Measurements from ENCODE around the gene GRIA3.
"Not testable (repeated sequence)": the region's sequence is repeated elsewhere in the genome, so short reads cannot be mapped to it uniquely, and the experiment has no call there.

Gene GRIA3

DNA sequence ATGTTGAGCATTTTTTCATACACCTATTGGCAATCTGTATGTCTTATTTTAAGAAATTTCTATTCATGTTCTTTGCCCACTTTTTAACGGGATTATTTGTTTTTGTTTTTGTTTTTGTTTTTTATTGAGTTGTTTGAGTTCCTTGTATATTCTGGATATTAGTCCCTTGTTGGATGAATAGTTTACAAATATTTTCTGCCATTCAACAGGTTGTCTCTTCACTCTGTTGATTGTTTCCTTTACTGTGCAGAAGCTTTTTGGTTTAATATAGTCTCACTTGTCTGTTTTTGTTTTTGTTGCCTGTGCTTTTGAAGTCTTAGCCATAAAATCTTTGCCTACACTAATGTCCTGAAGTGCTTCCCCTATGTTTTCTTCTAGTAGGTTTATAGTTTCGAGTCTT is 202.1 kb downstream of the GRIA3 start:
- not testable (repeated sequence) for DNase-seq

GRCh38 chrX:123392921-123393320 is 208.8 kb downstream of the GRIA3 start:
- no peak for DNase-seq

DNA sequence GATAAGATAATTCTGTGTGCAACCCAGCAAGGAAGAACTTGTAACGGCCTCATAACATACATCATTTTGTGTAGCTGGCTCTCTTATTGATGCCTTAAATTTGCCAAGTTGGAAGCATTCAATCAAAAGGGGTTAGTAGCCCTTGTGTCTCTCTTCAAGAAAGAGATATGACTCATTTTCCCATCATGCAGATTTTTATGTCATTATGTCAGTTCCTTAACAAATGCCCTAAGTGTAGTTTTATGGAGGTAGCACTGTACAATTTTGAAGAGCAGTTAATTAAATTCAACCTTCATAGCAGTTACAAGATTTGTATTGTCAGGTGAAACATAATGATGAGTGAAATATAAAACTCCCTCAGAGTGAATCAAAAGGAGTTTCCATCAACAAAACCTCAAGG is 215.6 kb downstream of the GRIA3 start:
- DNase-seq: no peak

GRCh38 chrX:123405231-123405630 is 221.2 kb downstream of the GRIA3 start:
- DNase-seq: no peak

DNA sequence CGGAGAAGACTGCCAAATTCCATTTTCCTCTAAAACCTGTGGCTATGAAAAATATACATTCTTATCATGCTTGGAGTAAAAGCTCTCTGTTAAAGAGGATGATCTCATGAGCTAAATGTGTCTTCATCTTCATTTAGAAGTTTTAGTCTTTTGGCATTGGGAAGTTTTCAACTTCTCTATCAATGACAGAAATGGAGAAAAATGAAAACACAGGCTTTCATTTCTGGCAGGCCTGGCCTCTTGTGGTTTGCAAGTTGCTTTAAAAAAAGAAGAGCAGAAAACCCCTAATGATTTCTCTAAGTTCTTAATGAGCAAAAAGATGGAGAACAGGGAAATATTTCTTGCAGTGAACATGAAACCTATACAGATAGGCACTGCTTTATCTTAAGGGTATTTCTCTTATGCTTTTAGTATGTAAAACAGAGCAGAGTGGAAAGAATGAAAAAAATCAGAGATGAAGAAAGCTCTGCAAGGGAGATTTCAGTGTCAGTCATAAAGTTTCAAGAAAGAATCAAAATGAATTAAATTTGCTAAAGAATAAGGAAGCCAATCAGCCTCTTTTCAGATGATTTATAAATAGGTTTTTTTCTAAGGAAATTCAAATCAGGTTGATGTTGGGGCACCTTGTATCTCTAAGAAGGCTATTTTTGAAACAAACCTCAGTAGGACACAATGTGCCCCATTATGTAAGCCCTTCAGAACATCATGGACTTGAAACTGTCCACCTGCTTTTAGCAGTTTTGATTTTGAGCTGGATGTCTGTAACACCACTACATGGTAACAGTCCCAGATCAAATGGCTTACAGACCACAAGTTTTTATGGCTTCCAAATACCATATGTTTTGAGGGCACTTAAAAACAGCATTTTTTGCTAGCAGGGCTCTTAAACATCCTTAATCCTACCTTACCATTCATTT is 225.0 kb downstream of the GRIA3 start:
- no peak for DNase-seq

GRCh38 chrX:123422875-123423274 is 238.8 kb downstream of the GRIA3 start:
- DNase-seq: no peak

- no peak for DNase-seq
Observed at GRCh38 chrX:123424546-123424945, 240.5 kb downstream of the GRIA3 start.

DNA sequence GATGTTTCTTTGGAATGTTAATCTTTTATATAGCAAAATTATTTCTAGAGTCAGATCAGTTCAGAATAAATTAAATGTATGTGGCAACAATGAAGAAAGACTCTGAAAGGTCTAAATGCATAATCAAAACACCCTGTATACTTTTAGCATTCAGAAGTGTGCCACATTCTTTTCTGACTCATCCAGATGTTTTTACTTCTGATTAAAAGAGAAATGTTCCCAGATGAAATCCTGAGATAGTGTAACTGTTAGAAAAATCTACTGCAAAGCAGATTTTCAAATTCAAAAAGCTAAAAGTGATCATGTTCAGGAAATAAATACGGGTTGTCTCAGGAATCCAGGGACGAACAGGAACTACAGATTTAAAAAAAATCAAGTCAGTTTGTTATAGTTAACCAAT is 241.4 kb downstream of the GRIA3 start:
- no peak for DNase-seq

- no peak for DNase-seq
Observed at GRCh38 chrX:123425904-123426303, 241.8 kb downstream of the GRIA3 start.

GRCh38 chrX:123432361-123433150 is 248.5 kb downstream of the GRIA3 start:
- no peak for DNase-seq

DNA sequence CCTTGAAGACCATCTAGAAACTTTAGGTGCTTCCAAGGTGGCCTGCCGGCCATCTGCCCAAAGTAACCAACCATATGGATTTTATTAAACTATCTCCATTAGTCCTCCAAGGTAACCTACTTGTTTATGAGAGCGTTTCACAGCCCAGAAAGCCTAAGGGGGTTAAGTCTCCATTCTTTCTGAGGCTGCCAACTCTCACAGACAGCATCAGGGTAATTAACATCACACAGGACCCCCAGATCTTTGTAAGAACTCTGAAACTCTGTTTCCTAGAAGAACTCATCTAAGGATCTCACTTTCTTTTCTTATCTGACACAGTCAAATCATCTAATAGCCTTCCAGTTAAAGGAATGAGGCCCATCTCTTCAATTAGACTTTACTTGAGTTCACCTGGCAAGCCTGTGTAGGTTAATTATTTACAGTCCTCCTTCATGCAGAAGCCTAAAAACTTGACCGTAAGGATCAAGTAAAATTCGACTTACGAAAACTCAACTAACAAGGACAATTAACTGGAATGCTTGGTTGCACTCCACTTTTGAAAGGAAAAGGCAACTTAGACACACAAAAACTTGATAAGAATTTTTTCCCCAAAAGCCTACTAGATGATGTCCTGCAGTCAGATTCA is 252.5 kb downstream of the GRIA3 start:
- DNase-seq: no peak

- not testable (repeated sequence) for DNase-seq
Observed at GRCh38 chrX:123439926-123440325, 255.8 kb downstream of the GRIA3 start.

GRCh38 chrX:123442764-123443163 is 258.7 kb downstream of the GRIA3 start:
- no peak for DNase-seq

DNA sequence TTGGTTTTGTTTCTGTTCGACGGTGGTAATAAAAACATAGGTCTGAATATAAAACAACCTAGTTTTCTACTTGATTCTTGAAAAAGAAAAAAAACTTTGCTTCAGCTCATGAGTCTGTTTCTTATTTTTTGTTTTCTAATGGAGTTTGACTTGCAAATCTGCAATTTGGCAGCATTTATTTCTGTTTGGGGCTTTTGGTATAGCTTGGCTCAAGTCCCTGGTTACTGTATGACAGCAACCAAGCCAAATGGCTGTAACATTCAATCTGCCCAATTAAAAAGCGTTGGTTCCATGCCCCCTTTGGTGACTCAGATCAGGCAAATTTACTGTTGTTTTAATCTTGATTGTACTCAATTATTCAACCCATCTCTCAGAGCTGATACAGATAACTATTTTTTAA is 263.4 kb downstream of the GRIA3 start:
- DNase-seq: no peak

DNA sequence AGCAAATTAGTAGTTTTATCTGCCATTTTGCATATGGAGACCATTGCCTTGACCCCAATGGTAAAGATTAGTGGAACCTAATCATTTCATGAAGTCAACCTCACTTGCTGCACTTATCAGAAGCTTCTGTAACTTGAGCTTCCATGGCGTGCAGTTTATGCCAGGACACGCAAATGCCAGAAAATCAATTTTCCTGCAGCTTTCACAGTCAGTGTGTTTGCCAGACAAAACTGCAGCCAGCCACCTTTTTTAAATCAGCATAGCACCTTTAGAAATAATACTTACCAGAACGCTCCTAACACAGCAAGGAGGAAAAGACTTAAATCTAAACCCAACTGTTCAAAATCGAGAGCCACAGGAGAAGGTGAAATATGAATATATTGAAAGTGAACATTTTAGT is 265.3 kb downstream of the GRIA3 start:
- no peak for DNase-seq

GRCh38 chrX:123450222-123450621 is 266.1 kb downstream of the GRIA3 start:
- DNase-seq: no peak

DNA sequence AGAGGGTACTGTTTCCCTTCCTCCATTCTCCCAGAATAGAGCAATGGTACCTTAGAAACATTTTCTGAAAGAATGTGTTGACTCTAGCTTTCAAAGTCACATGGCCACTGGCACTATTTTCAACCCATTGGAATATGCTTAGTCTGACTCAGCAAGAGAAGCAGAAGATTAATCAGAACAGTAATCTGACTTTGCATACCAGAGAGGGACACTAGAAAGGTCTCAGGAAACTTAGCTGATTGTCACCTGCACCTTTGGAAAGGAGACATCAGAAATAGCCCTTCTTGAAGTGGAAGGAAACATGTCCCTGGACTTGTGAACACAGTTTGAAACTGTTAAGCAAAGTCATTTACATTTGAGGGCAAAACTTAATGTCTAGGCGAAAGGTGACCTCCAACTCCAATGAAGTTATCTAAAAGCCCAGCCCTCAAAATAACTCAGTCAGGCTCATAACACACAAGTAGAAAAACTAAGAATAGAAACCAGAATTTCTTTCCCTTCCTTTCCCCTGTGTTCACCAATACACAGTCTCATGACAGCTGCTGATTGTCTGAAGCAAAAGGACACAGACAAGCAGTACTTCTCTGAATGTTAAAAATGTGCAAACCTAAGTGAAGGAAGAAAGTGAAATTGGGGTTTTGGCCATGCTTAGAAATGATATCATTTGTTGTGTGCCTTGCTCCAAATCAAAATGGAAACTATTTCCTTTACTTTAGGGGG is 270.8 kb downstream of the GRIA3 start:
- no peak for DNase-seq

DNA sequence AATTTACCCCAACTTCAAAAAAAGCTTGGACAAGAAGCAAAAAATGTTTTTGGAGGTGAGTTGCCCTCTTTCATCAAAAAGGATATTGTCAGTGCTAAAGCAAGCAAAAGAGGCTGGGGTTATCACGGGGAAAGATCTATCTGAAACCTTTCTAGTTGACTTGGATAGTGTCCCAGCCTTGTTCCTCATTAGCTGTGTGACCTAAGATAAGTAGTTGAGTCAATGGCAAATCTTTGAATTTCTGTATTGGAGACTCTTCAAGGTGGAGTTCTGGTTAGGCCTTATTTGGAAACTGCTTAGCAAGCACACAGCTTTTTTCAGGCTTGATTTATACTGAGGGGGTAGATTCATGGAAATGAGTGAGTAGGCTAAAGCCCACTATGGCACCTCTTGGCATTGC is 271.6 kb downstream of the GRIA3 start:
- DNase-seq: no peak

DNA sequence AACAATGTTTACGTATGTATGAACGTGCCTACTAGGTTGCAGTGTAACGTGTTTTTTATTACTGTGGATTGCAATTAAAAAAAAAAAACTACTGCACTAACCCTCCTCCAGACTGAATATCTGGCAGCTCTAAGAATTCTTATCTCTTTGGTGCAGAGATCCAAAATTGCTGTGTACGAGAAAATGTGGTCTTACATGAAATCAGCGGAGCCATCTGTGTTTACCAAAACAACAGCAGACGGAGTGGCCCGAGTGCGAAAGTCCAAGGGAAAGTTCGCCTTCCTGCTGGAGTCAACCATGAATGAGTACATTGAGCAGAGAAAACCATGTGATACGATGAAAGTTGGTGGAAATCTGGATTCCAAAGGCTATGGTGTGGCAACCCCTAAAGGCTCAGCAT is 280.6 kb downstream of the GRIA3 start:
- no peak for DNase-seq

- no peak for DNase-seq
Observed at GRCh38 chrX:123468481-123468880, 284.4 kb downstream of the GRIA3 start.

GRCh38 chrX:123475068-123475724 is 291.1 kb downstream of the GRIA3 start:
- DNase-seq: no peak

- DNase-seq: no peak
Observed at GRCh38 chrX:123476611-123477219, 292.6 kb downstream of the GRIA3 start.
